GM19239 (cell line): Measurements from ENCODE around the gene LCP2.

Experiments used
- DNase-seq: peaks from one replicate; pipeline ENCODE4 v3.0.0; 2011; ENCODE audit warnings: low spot score; ENCODE audit not compliant: insufficient read length
- FAIRE-seq: peaks from 2 replicates; lab custom pipeline; 2011; peaks lifted over from hg19 to GRCh38; lab: Jason Lieb, UNC

The LCP2 gene

GRCh38 chr5:170317499-170317898 is 19.9 kb upstream of the LCP2 start:
- FAIRE-seq, result no peak
- DNase-seq, result no peak

GRCh38 chr5:170316937-170317336 is 19.4 kb upstream of the LCP2 start:
- FAIRE-seq (no peak), DNase-seq (no peak)

GRCh38 chr5:170315154-170315553 is 17.6 kb upstream of the LCP2 start:
- FAIRE-seq (no peak), DNase-seq (no peak)

GRCh38 chr5:170314541-170315095 is 17.0 kb upstream of the LCP2 start:
- FAIRE-seq, result no peak
- DNase-seq, result no peak

- no peak for FAIRE-seq
- DNase-seq, result no peak
Observed at GRCh38 chr5:170313816-170314215, 16.2 kb upstream of the LCP2 start.

- DNase-seq (no peak), FAIRE-seq (no peak)
Observed at GRCh38 chr5:170313344-170313743, 15.8 kb upstream of the LCP2 start.

GRCh38 chr5:170312666-170313065 is 15.1 kb upstream of the LCP2 start:
- DNase-seq (no peak), FAIRE-seq (no peak)

GRCh38 chr5:170312301-170312595 is 14.7 kb upstream of the LCP2 start:
- FAIRE-seq, result no peak
- no peak for DNase-seq

GRCh38 chr5:170311511-170312300 is 14.1 kb upstream of the LCP2 start:
- FAIRE-seq (no peak), DNase-seq (no peak)

GRCh38 chr5:170310256-170310926 is 12.8 kb upstream of the LCP2 start:
- DNase-seq (no peak), FAIRE-seq (no peak)

GRCh38 chr5:170308686-170309085 is 11.1 kb upstream of the LCP2 start:
- no peak for FAIRE-seq
- no peak for DNase-seq

- FAIRE-seq (no peak), DNase-seq (no peak)
Observed at GRCh38 chr5:170307575-170308465, 10.2 kb upstream of the LCP2 start.

- DNase-seq (no peak), FAIRE-seq (no peak)
Observed at GRCh38 chr5:170306381-170306831, 8.8 kb upstream of the LCP2 start.

- DNase-seq (no peak), FAIRE-seq (no peak)
Observed at GRCh38 chr5:170305646-170306025, 8.1 kb upstream of the LCP2 start.

GRCh38 chr5:170305016-170305645 is 7.6 kb upstream of the LCP2 start:
- no peak for FAIRE-seq
- DNase-seq, result no peak

- no peak for DNase-seq
- FAIRE-seq, result no peak
Observed at GRCh38 chr5:170303549-170303948, 6.0 kb upstream of the LCP2 start.

GRCh38 chr5:170302653-170303501 is 5.3 kb upstream of the LCP2 start:
- DNase-seq (peak; percentile 71), FAIRE-seq (peak; percentile 93)

GRCh38 chr5:170301981-170302652 is 4.5 kb upstream of the LCP2 start:
- FAIRE-seq, result no peak

GRCh38 chr5:170301149-170301548 is 3.6 kb upstream of the LCP2 start:
- FAIRE-seq, result no peak
- no peak for DNase-seq

More at GRCh38 chr5:170301981-170302652, 4.5 kb upstream of the LCP2 start:
- DNase-seq, result no peak
